CD4-positive, alpha-beta T cell (primary cell): Measurements from ENCODE around the gene YTHDF2. TPM values are rescaled to one million over a fixed set of nuclear protein-coding genes. Genes with fewer than 3 reads are reported as not detected.
"Not testable (repeated sequence)": the region's sequence is repeated elsewhere in the genome, so short reads cannot be mapped to it uniquely, and the experiment has no call there.

Experiments used
- ATAC-seq: fragments of 200-7000 bp; cut with Tn5 transposase; one replicate; pipeline ENCODE4 v1.10.0; 2022; ENCODE audit warnings: mild to moderate bottlenecking; ENCODE audit not compliant: poor library complexity
- CTCF ChIA-PET: fragments of 350-600 bp; sonication (Branson Sonifier 250); formaldehyde crosslinking; loops from one replicate; lab custom pipeline; 2021; ENCODE audit warnings: antibody characterized with exemption, inconsistent platforms; lab: Charles Lee
- POLR2A ChIA-PET: fragments of 350-600 bp; sonication (Branson Sonifier 250); formaldehyde crosslinking; loops from one replicate; lab custom pipeline; 2021; ENCODE audit warnings: antibody characterized with exemption, inconsistent platforms; lab: Charles Lee
- DNase-seq, 14 experiments: peaks; one replicate each; pipeline ENCODE4 v3.0.0-alpha.2; 2013 to 2020; ENCODE audit warnings: mixed read lengths in 2 of 14
- H3K27ac ChIP-seq, 2 donors: one replicate each; pipeline versions ENCODE4 v1.5.1 to v1.7.0; 2013; ENCODE audit warnings: low read length in 2 of 2, low read depth in 1 of 2, mild to moderate bottlenecking in 1 of 2
- H3K27me3 ChIP-seq, 2 experiments: 1 replicate in 1 of 2; 2 replicates in 1 of 2; pipeline versions ENCODE4 v1.6.1 to v1.7.0; 2013; ENCODE audit warnings: low read length in 2 of 2, control low read depth in 1 of 2, mild to moderate bottlenecking in 1 of 2, moderate library complexity in 1 of 2; ENCODE audit not compliant: insufficient read depth in 2 of 2, control insufficient read depth in 1 of 2
- H3K36me3 ChIP-seq: one replicate; pipeline ENCODE4 v1.6.1; 2013; ENCODE audit warnings: low read length, control low read depth; ENCODE audit not compliant: insufficient read depth
- H3K4me1 ChIP-seq: one replicate; pipeline ENCODE4 v1.6.1; 2013; ENCODE audit warnings: low read length, control low read depth; ENCODE audit not compliant: insufficient read depth
- H3K4me3 ChIP-seq: one replicate; pipeline ENCODE4 v1.5.1; 2013; ENCODE audit warnings: mild to moderate bottlenecking, low read length, moderate library complexity
- H3K9me3 ChIP-seq, 2 experiments: 1 replicate in 1 of 2; 2 replicates in 1 of 2; pipeline versions ENCODE4 v1.6.1 to v1.7.0; 2013; ENCODE audit warnings: low read length in 2 of 2, mild to moderate bottlenecking in 2 of 2, control low read depth in 1 of 2, moderate library complexity in 1 of 2; ENCODE audit not compliant: control insufficient read depth in 1 of 2, insufficient read depth in 1 of 2
- H3K27ac Mint-ChIP-seq: one replicate; pipeline ENCODE4 v1.8.0; 2020; ENCODE audit warnings: mixed read lengths
- H3K27me3 Mint-ChIP-seq: one replicate; pipeline ENCODE4 v1.8.0; 2021; ENCODE audit warnings: mixed read lengths
- H3K36me3 Mint-ChIP-seq: one replicate; pipeline ENCODE4 v1.8.0; 2021; ENCODE audit warnings: low read depth, mixed read lengths
- H3K4me1 Mint-ChIP-seq: one replicate; pipeline ENCODE4 v1.8.0; 2021; ENCODE audit warnings: low read depth, mixed read lengths
- H3K4me3 Mint-ChIP-seq: one replicate; pipeline ENCODE4 v1.8.0; 2020; ENCODE audit warnings: mild to moderate bottlenecking, mixed read lengths
- H3K9me3 Mint-ChIP-seq: one replicate; pipeline ENCODE4 v1.8.0; 2020; ENCODE audit warnings: mixed read lengths
- intact Hi-C, 2 experiments: fragments of 100-400 bp; cut with DNase I in 1 of 2; cut with micrococcal nuclease in 1 of 2; formaldehyde crosslinking; loops; one replicate each; pipeline versions ENCODE4 v1.15.1 to v1.9.0; 2023 to 2025; cut with DNase I, micrococcal nuclease
- total RNA-seq, 174 experiments: library from RNA in 2 of 174; stranded (reverse) in 2 of 174; gene quantifications; one replicate each; pipeline ENCODE4 v1.2.3 and lab custom pipeline; 2021 to 2026
- TF ChIP-seq, protein P1 (sequence below): fragments of 200-600 bp; IDR thresholded peaks from one replicate; pipeline ENCODE4 v1.8.0; 2022; ENCODE audit warnings: antibody characterized with exemption, mild to moderate bottlenecking

Gene YTHDF2
- total RNA-seq, 2 experiments from 2014 or later = 85.0 to 100 TPM

DNA sequence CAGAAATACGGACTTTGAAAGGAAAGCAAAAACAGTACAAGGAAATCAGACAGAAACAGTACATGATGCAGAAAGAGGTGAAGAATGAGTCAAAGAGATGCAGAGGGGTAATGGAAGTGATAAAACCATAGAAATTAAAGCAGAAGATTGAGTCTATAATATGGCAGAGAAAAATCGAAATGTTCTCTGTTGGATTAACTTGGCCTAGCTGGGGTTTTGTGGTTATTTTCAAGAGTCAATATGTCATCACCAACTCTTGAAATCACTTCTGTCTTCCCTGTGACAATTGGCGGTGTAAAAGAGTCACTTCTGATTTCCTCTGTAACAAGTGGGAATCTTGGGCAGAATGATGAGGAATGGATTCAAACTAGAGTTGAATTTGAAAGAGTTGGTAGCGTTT, 7.4 kb downstream of the YTHDF2 start:
- ChIA-PET CTCF (interaction anchor here (1.3 kb wide), 1 partner anchor 8 kb away, joined by 3 read pairs; the partner anchor contains the start of gene YTHDF2), POLR2A (no interaction called here)
- DNase-seq = no peak
- no peaks in the 10 kb centered on the region for H3K9me3 Mint-ChIP-seq
- Histone ChIP-seq H3K36me3 (peaks cover 65% of the 10 kb centered on the region), H3K4me3 (no peak overlapping the region), H3K9me3 (no peaks in the 10 kb centered on the region), H3K27me3 (no peaks in the 10 kb centered on the region), H3K27ac (no peak overlapping the region), H3K4me1 (peaks cover 62% of the 10 kb centered on the region)
- peaks cover 86% of the 10 kb centered on the region for H3K36me3 Mint-ChIP-seq
- TF ChIP-seq, protein P1, sequence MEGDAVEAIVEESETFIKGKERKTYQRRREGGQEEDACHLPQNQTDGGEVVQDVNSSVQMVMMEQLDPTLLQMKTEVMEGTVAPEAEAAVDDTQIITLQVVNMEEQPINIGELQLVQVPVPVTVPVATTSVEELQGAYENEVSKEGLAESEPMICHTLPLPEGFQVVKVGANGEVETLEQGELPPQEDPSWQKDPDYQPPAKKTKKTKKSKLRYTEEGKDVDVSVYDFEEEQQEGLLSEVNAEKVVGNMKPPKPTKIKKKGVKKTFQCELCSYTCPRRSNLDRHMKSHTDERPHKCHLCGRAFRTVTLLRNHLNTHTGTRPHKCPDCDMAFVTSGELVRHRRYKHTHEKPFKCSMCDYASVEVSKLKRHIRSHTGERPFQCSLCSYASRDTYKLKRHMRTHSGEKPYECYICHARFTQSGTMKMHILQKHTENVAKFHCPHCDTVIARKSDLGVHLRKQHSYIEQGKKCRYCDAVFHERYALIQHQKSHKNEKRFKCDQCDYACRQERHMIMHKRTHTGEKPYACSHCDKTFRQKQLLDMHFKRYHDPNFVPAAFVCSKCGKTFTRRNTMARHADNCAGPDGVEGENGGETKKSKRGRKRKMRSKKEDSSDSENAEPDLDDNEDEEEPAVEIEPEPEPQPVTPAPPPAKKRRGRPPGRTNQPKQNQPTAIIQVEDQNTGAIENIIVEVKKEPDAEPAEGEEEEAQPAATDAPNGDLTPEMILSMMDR = no peak
- H3K27me3 Mint-ChIP-seq = no peaks in the 10 kb centered on the region
- peaks cover 79% of the 10 kb centered on the region for H3K4me1 Mint-ChIP-seq
- H3K4me3 Mint-ChIP-seq = peak overlapping the region; percentile 37
- intact Hi-C loops = no loop called here
- H3K27ac Mint-ChIP-seq = peak overlapping the region; percentile 7
- no peak for ATAC-seq

DNA sequence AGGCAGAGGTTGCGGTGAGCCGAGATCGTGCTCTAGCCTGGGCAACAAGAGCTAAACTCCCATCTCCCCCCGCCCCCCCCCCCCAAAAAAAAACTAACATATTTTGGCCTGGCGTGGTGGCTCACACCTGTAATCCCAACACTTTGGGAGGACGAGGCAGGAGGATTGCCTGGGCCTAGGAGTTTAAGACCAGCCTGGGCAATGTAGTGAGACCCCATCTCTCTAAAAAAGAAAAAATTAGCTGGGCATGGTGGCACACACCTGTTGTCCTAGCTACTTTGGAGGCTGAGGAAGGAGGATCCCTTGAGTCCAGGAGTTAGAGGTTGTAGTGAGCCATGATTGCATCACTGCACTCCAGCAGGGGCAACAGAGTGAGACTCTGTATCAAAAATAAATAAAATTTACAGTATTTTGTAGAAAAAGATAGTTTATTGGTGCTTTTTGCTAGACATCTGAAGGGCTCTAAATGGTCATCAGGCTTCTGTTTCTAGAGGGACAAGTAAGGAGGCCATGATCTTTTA, 9.0 kb downstream of the YTHDF2 start:
- DNase-seq = no peak
- peaks cover 91% of the 10 kb centered on the region for H3K36me3 Mint-ChIP-seq
- POLR2A ChIA-PET = interaction anchor here (2.4 kb wide), 1 partner anchor 9 kb away, joined by 12 read pairs; the partner anchor contains the start of gene YTHDF2

DNA sequence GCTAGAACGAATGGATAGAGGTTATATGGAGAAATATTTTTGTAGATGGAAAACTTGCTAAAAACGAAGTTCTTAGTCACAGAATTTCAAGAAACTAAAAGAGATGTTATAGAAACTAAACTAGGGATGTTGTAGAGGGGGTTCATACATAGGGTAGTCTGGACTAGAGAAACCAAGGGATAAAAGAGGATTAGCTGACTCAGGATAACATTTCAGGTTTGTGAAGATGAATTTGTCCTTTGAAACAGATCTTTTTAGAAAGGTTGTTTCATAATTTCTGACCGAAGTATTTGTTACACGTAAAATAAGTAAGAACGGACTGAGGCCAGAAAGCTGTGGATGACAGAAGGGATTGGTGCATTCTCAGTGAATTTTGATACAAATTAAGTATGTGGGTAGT, 13.6 kb downstream of the YTHDF2 start:
- Histone ChIP-seq H3K27ac (no peak overlapping the region), H3K27me3 (no peaks in the 10 kb centered on the region), H3K4me3 (no peak overlapping the region), H3K4me1 (peaks cover 72% of the 10 kb centered on the region), H3K36me3 (peaks cover 20% of the 10 kb centered on the region), H3K9me3 (no peaks in the 10 kb centered on the region)
- Mint-ChIP-seq H3K27me3 (no peaks in the 10 kb centered on the region), H3K4me3 (peak overlapping the region; percentile 49), H3K36me3 (peaks cover 70% of the 10 kb centered on the region), H3K27ac (peak overlapping the region; percentile 54), H3K9me3 (no peaks in the 10 kb centered on the region), H3K4me1 (peaks cover 70% of the 10 kb centered on the region)
- ATAC-seq (no peak), DNase-seq (no peak)
- TF ChIP-seq, protein P1 = no peak
- intact Hi-C loops = no loop called here
- ChIA-PET CTCF (interaction anchor here (3.8 kb wide), 1 partner anchor 14 kb away, joined by 17 read pairs; the partner anchor contains the start of gene YTHDF2), POLR2A (interaction anchor here (0.7 to 1.4 kb wide), 3 partner anchors 14 to 102 kb away, joined by 3 to 6 read pairs (median 4); partner anchors contain the start of genes RNU11 and YTHDF2)

More for the DNA sequence above, 9.0 kb downstream of the YTHDF2 start:
- no peaks in the 10 kb centered on the region for H3K9me3 Mint-ChIP-seq
- ATAC-seq = no peak
- TF ChIP-seq, protein P1 = no peak
- peaks cover 69% of the 10 kb centered on the region for H3K4me1 ChIP-seq
- CTCF ChIA-PET = interaction anchor here (1.1 kb wide), 1 partner anchor 9 kb away, joined by 6 read pairs; the partner anchor contains the start of gene YTHDF2
- no peaks in the 10 kb centered on the region for H3K27me3 ChIP-seq
- no peak overlapping the region for H3K4me3 ChIP-seq
- no peak overlapping the region for H3K27ac Mint-ChIP-seq
- H3K36me3 ChIP-seq = peaks cover 54% of the 10 kb centered on the region
- H3K27ac ChIP-seq = no peak overlapping the region
- no peak overlapping the region for H3K4me3 Mint-ChIP-seq
- peaks cover 82% of the 10 kb centered on the region for H3K4me1 Mint-ChIP-seq
- intact Hi-C loops = no loop called here
- no peaks in the 10 kb centered on the region for H3K9me3 ChIP-seq
- no peaks in the 10 kb centered on the region for H3K27me3 Mint-ChIP-seq

DNA sequence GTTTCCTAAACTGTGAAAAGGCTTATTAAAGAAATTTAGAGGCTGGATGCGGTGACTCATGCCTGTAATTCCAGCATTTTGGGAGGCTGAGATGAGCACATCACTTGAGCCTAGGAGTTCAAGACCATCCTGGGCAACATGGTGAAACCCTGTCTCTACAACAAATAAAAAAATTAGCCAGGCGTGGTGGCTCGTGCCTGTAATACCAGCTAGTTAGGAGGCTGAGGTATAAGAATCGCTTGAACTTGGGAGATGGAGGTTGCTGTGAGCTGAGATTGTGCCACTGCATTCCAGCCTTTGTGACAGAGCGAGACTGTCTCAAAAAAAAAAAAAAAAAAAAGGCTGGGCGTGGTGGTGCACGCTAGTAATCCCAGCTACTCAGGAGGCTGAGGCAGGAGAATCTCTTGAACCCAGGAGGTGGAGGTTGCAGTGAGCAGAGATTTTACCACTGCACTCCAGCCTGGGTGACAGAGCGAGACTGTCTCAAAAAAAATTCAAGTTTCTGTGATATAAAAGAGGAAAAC, 14.1 kb downstream of the YTHDF2 start:
- DNase-seq, intact Hi-C loops, H3K27me3 Mint-ChIP-seq, H3K27ac ChIP-seq, H3K4me3 ChIP-seq, H3K27me3 ChIP-seq, H3K9me3 Mint-ChIP-seq, H3K9me3 ChIP-seq, H3K4me3 Mint-ChIP-seq, ATAC-seq: not testable (repeated sequence)
- Histone ChIP-seq H3K4me1 (peaks cover 67% of the 10 kb centered on the region), H3K36me3 (peaks cover 21% of the 10 kb centered on the region)
- Mint-ChIP-seq H3K27ac (peak overlapping the region; percentile 54), H3K4me1 (peaks cover 70% of the 10 kb centered on the region), H3K36me3 (peaks cover 66% of the 10 kb centered on the region)
- ChIA-PET CTCF (interaction anchor here (0.7 to 3.8 kb wide), 3 partner anchors 15 to 107 kb away, joined by 3 to 17 read pairs (median 3); partner anchors contain the start of gene YTHDF2), POLR2A (interaction anchor here (0.7 to 1.4 kb wide), 4 partner anchors 14 to 102 kb away, joined by 3 to 6 read pairs (median 4); partner anchors contain the start of genes RNU11 and YTHDF2)
